H1 (cell line): ENCODE data around the gene FNDC3A. TPM values are rescaled to one million over a fixed set of nuclear protein-coding genes. Genes with fewer than 3 reads are reported as not detected.

Source experiments
- CHD7 ChIP-seq: fragments of 300-600 bp; sonication (generic); IDR thresholded peaks from 2 replicates; pipeline ENCODE4 v1.7.1; 2012; ENCODE audit warnings: low read length, moderate library complexity, mild to moderate bottlenecking, inconsistent platforms; ENCODE audit not compliant: insufficient replicate concordance
- CTBP2 ChIP-seq: IDR thresholded peaks from 2 replicates; pipeline ENCODE4 v1.7.0; 2011; ENCODE audit warnings: borderline replicate concordance, mild to moderate bottlenecking, moderate library complexity, mixed read lengths, low read length; ENCODE audit not compliant: insufficient read depth, insufficient read length
- CTCF ChIP-seq, 3 experiments: IDR thresholded peaks; 1 replicate in 2 of 3; 2 replicates in 1 of 3; pipeline versions ENCODE4 v1.5.1 to v1.6.1; 2011; ENCODE audit warnings: low read length in 3 of 3, mild to moderate bottlenecking in 3 of 3, inconsistent platforms in 2 of 3, low read depth in 1 of 3, moderate library complexity in 1 of 3; ENCODE audit not compliant: insufficient read depth in 1 of 3; ENCODE audit errors: control extremely low read depth in 1 of 3
- E2F6 ChIP-seq: IDR thresholded peaks from 2 replicates; pipeline ENCODE4 v1.6.1; 2012; ENCODE audit warnings: inconsistent platforms
- EGR1 ChIP-seq: IDR thresholded peaks from 2 replicates; pipeline ENCODE4 v1.6.1; 2011; ENCODE audit warnings: low read depth, low read length, borderline replicate concordance
- JUND ChIP-seq: IDR thresholded peaks from 2 replicates; pipeline ENCODE4 v1.6.1; 2011; ENCODE audit warnings: mild to moderate bottlenecking, improper control_type of control experiment, low read length
- KDM1A ChIP-seq: fragments of 200-600, 300-600 bp; sonication (generic); IDR thresholded peaks from 2 replicates; pipeline ENCODE4 v1.7.1; 2016; ENCODE audit warnings: mild to moderate bottlenecking, low read length, borderline replicate concordance
- TBP ChIP-seq: IDR thresholded peaks from 2 replicates; pipeline ENCODE4 v1.6.1; 2011; ENCODE audit warnings: low read depth, low read length, improper control_type of control experiment
- TCF12 ChIP-seq: IDR thresholded peaks from 2 replicates; pipeline ENCODE4 v1.6.1; 2011; ENCODE audit warnings: low read depth, mild to moderate bottlenecking, low read length
- polyA plus RNA-seq, 7 experiments: library from polyadenylated mRNA; depleted of rRNA in 3 of 7; stranded (reverse) in 5 of 7; unstranded in 2 of 7; fragments of >200 nt in 5 of 7; fragments of 200-250 nt in 2 of 7; gene quantifications; 1 replicate in 5 of 7; 2 replicates in 1 of 7; 4 replicates in 1 of 7; pipeline versions ENCODE4 v1.2.1 to v1.2.3, GENCODE V29; 2011 to 2013; ENCODE audit warnings: missing spikeins in 2 of 7, mixed read lengths in 2 of 7
- total RNA-seq: library from RNA; stranded (reverse); fragmentation: NEBNext Ultra II Directional; extraction: Animal tissue kit (Norgen Biotek cat#: 25700); gene quantifications from 2 replicates; pipeline ENCODE4 v1.2.1, GENCODE V29; 2021

Gene FNDC3A
- total and polyA plus RNA-seq, 2 of the 8 experiments (the other 6 are each of a cell fraction or from before 2014, with no cell fraction given), result 14.6 to 26.0 TPM

- no peak for TF ChIP-seq CHD7
- no peak for TF ChIP-seq TBP
- no peak for TF ChIP-seq JUND
- no peak for TF ChIP-seq CTBP2
- no peak for TF ChIP-seq KDM1A
- TF ChIP-seq TCF12, result no peak
- no peak for TF ChIP-seq CTCF (IDR thresholded peaks at IDR 0.05; ENCODE audit: control extremely low read depth in 1 of 3, insufficient read depth in 1 of 3, low read depth in 1 of 3, low read length in 3 of 3)
- no peak for TF ChIP-seq E2F6
- no peak for TF ChIP-seq EGR1
These were observed 215.2 kb downstream of the FNDC3A start (continued) for GRCh38 chr13:49190901-49191300.
